GM10266 (cell line): ENCODE measurements around the gene TFF2.

ENCODE experiments used
- DNase-seq: peaks from one replicate; pipeline ENCODE4 v3.0.0; 2012; ENCODE audit errors: extremely low spot score
- CTCF ChIP-seq: IDR thresholded peaks from 2 replicates; pipeline ENCODE4 v1.5.1; 2012; ENCODE audit warnings: mild to moderate bottlenecking, low read depth; ENCODE audit not compliant: control insufficient read depth, insufficient read depth; ENCODE audit errors: missing control alignments

The TFF2 gene

GRCh38 chr21:42298657-42299056 is 52.1 kb downstream of the TFF2 start:
- TF ChIP-seq CTCF, result no peak

GRCh38 chr21:42298237-42298636 is 52.6 kb downstream of the TFF2 start:
- no peak for DNase-seq
- no peak for TF ChIP-seq CTCF

More at GRCh38 chr21:42298657-42299056, 52.1 kb downstream of the TFF2 start:
- no peak for DNase-seq

- TF ChIP-seq CTCF, result no peak
- no peak for DNase-seq
These were observed 53.4 kb downstream of the TFF2 start for GRCh38 chr21:42297377-42297776.

- DNase-seq, result no peak
- TF ChIP-seq CTCF, result no peak
These were observed 54.3 kb downstream of the TFF2 start for GRCh38 chr21:42296501-42296900.
